Rectal smooth muscle tissue (tissue), 1 donor: ENCODE data around the gene DMD.

ENCODE experiments used
- H3K27ac ChIP-seq: one replicate; pipeline ENCODE4 v1.7.0; 2013; ENCODE audit warnings: low read depth, low read length, inconsistent platforms
- H3K27me3 ChIP-seq: one replicate; pipeline ENCODE4 v1.7.0; 2013; ENCODE audit warnings: low read length; ENCODE audit not compliant: control insufficient read depth, insufficient read depth
- H3K36me3 ChIP-seq: one replicate; pipeline ENCODE4 v1.7.0; 2013; ENCODE audit warnings: low read length; ENCODE audit not compliant: control insufficient read depth, insufficient read depth
- H3K4me1 ChIP-seq: one replicate; pipeline ENCODE4 v1.7.0; 2013; ENCODE audit warnings: low read length; ENCODE audit not compliant: control insufficient read depth, insufficient read depth
- H3K4me3 ChIP-seq: one replicate; pipeline ENCODE4 v1.7.0; 2013; ENCODE audit warnings: low read length
- H3K9ac ChIP-seq: one replicate; pipeline ENCODE4 v1.7.0; 2013; ENCODE audit warnings: low read length

DMD gene

DNA sequence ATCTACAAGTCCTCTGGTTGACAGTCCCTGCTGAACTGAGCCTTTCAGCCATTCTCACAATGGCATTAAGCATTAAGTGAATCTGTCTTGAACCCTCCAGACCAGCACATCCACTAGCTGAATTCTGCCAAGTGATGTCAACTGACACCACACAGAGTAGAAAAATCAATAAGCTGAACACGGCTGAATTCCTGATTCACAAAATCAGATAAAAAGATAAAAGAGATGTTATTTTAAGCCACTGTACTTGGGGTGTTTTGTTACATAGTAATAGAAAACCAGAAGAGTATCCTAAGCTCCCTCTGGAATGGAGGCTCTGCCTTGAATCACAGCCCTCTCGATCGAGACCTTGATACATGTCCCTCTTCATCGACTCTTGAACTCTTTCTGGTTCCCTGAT, 336.5 kb downstream of the DMD start:
- no peak overlapping the region for H3K27ac ChIP-seq

GRCh38 chrX:32873786-32874185, 337.6 kb downstream of the DMD start:
- Histone ChIP-seq H3K9ac (no peak overlapping the region), H3K27me3 (no peaks in the 10 kb centered on the region), H3K36me3 (no peaks in the 10 kb centered on the region), H3K27ac (no peak overlapping the region), H3K4me3 (no peak overlapping the region), H3K4me1 (no peaks in the 10 kb centered on the region)

More for the DNA sequence above, 336.5 kb downstream of the DMD start:
- H3K4me3 ChIP-seq = no peak overlapping the region
- no peaks in the 10 kb centered on the region for H3K27me3 ChIP-seq
- H3K36me3 ChIP-seq = no peaks in the 10 kb centered on the region
- H3K9ac ChIP-seq = no peak overlapping the region
- H3K4me1 ChIP-seq = no peaks in the 10 kb centered on the region

- Histone ChIP-seq H3K4me1 (no peaks in the 10 kb centered on the region), H3K27me3 (no peaks in the 10 kb centered on the region), H3K4me3 (no peak overlapping the region), H3K9ac (no peak overlapping the region), H3K36me3 (no peaks in the 10 kb centered on the region), H3K27ac (no peak overlapping the region)
Observed at GRCh38 chrX:32871636-32872035, 339.7 kb downstream of the DMD start.

- H3K4me1 ChIP-seq = no peaks in the 10 kb centered on the region
- H3K27me3 ChIP-seq = no peaks in the 10 kb centered on the region
- no peak overlapping the region for H3K27ac ChIP-seq
- no peak overlapping the region for H3K9ac ChIP-seq
- H3K36me3 ChIP-seq = no peaks in the 10 kb centered on the region
- no peak overlapping the region for H3K4me3 ChIP-seq
Observed at GRCh38 chrX:32868524-32868895, 342.8 kb downstream of the DMD start.

GRCh38 chrX:32867781-32868523, 343.4 kb downstream of the DMD start:
- Histone ChIP-seq H3K4me1 (no peaks in the 10 kb centered on the region), H3K36me3 (no peaks in the 10 kb centered on the region), H3K4me3 (no peak overlapping the region), H3K27me3 (no peaks in the 10 kb centered on the region), H3K27ac (no peak overlapping the region), H3K9ac (no peak overlapping the region)

GRCh38 chrX:32852203-32852602, 359.1 kb downstream of the DMD start:
- no peaks in the 10 kb centered on the region for H3K27me3 ChIP-seq
- H3K4me3 ChIP-seq = no peak overlapping the region
- no peak overlapping the region for H3K9ac ChIP-seq
- H3K4me1 ChIP-seq = no peaks in the 10 kb centered on the region
- no peak overlapping the region for H3K27ac ChIP-seq
- no peaks in the 10 kb centered on the region for H3K36me3 ChIP-seq

GRCh38 chrX:32851556-32851955, 359.8 kb downstream of the DMD start:
- H3K27ac ChIP-seq = no peak overlapping the region
- H3K4me1 ChIP-seq = no peaks in the 10 kb centered on the region
- H3K27me3 ChIP-seq = no peaks in the 10 kb centered on the region
- H3K36me3 ChIP-seq = no peaks in the 10 kb centered on the region
- no peak overlapping the region for H3K4me3 ChIP-seq
- H3K9ac ChIP-seq = no peak overlapping the region

- no peak overlapping the region for H3K9ac ChIP-seq
Observed at GRCh38 chrX:32847921-32848320, 363.4 kb downstream of the DMD start.

DNA sequence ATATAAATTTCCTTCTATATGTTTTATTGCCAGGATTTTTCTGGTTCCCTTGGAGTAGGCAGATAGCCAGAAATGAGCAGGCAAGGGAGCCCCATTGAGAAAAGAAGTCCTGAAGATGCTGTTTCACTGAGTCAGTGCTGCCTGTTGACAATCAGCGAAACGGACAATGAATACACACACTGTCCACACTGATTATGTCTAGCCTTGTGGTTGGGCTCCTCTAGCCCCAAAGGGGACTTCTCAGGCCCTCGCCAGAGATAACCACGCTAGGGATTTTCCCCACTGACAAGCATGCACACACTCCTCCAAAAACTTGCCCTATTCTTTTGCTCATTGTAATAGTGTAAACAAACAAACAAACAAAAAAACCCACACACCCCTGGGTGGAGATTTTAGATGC, 369.3 kb downstream of the DMD start:
- Histone ChIP-seq H3K4me3 (no peak overlapping the region), H3K4me1 (no peaks in the 10 kb centered on the region), H3K36me3 (no peaks in the 10 kb centered on the region), H3K27ac (no peak overlapping the region), H3K27me3 (no peaks in the 10 kb centered on the region), H3K9ac (no peak overlapping the region)

More at GRCh38 chrX:32847921-32848320, 363.4 kb downstream of the DMD start:
- no peak overlapping the region for H3K27ac ChIP-seq
- no peak overlapping the region for H3K4me3 ChIP-seq
- H3K27me3 ChIP-seq = no peaks in the 10 kb centered on the region
- H3K36me3 ChIP-seq = no peaks in the 10 kb centered on the region
- H3K4me1 ChIP-seq = no peaks in the 10 kb centered on the region

DNA sequence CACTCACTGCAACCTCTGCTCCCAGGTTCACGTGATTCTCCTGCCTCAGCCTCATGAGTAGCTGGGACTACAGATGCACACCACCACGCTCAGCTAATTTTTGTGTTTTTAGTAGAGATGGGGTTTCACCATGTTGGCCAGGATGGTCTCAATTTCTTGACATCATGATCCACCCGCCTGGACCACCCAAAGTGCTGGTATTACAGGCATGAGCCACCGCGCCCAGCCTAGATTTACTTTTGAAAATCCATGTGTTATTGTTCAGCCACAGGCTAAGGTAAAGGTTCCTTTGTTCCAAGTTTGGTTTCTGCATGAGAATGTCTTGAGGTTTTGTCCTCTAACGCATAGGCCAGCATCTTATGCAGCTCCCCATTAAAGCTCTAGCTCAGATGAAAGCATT, 371.6 kb downstream of the DMD start:
- H3K4me3 ChIP-seq = no peak overlapping the region
- no peaks in the 10 kb centered on the region for H3K4me1 ChIP-seq
- H3K36me3 ChIP-seq = no peaks in the 10 kb centered on the region
- H3K9ac ChIP-seq = no peak overlapping the region
- no peak overlapping the region for H3K27ac ChIP-seq
- no peaks in the 10 kb centered on the region for H3K27me3 ChIP-seq

GRCh38 chrX:32825009-32825408, 386.3 kb downstream of the DMD start:
- Histone ChIP-seq H3K4me3 (no peak overlapping the region), H3K9ac (no peak overlapping the region), H3K27me3 (no peaks in the 10 kb centered on the region), H3K4me1 (no peaks in the 10 kb centered on the region), H3K27ac (no peak overlapping the region), H3K36me3 (no peaks in the 10 kb centered on the region)

- no peaks in the 10 kb centered on the region for H3K36me3 ChIP-seq
- H3K4me3 ChIP-seq = no peak overlapping the region
- H3K4me1 ChIP-seq = no peaks in the 10 kb centered on the region
- H3K9ac ChIP-seq = no peak overlapping the region
- no peaks in the 10 kb centered on the region for H3K27me3 ChIP-seq
- H3K27ac ChIP-seq = no peak overlapping the region
Observed at GRCh38 chrX:32804034-32804433, 407.3 kb downstream of the DMD start.

GRCh38 chrX:32798990-32799389, 412.4 kb downstream of the DMD start:
- H3K36me3 ChIP-seq = no peaks in the 10 kb centered on the region
- no peak overlapping the region for H3K27ac ChIP-seq

More at GRCh38 chrX:32798990-32799389, 412.4 kb downstream of the DMD start:
- Histone ChIP-seq H3K27me3 (no peaks in the 10 kb centered on the region), H3K4me3 (no peak overlapping the region), H3K9ac (no peak overlapping the region), H3K4me1 (no peaks in the 10 kb centered on the region)
